ENCODE data around the gene PACC1. TPM values are rescaled to one million over a fixed set of nuclear protein-coding genes. Genes with fewer than 3 reads are reported as not detected.
"Not testable (repeated sequence)": the region's sequence is repeated elsewhere in the genome, so short reads cannot be mapped to it uniquely, and the experiment has no call there.

The PACC1 gene
- total RNA-seq, 2 experiments from 2014 or later, result 1.8 to 2.1 TPM

GRCh38 chr1:212328248-212328647, 86.4 kb downstream of the PACC1 start:
- Mint-ChIP-seq H3K27ac (no peak overlapping the region), H3K27me3 (no peaks in the 10 kb centered on the region)

GRCh38 chr1:212326541-212326940, 88.1 kb downstream of the PACC1 start:
- Histone ChIP-seq H3K27me3 (ENCODE audit: control insufficient read depth in 1 of 2, insufficient read depth in 2 of 2, low read length in 2 of 2) (no peaks in the 10 kb centered on the region), H3K27ac (ENCODE audit: low read depth in 1 of 2, low read length in 2 of 2) (no peak overlapping the region), H3K4me1 (ENCODE audit: insufficient read depth, low read length) (peaks cover 9% of the 10 kb centered on the region), H3K9me3 (ENCODE audit: control insufficient read depth in 1 of 2, insufficient read depth in 1 of 2, low read length in 2 of 2) (no peaks in the 10 kb centered on the region), H3K4me3 (ENCODE audit: low read length) (no peak overlapping the region), H3K36me3 (ENCODE audit: insufficient read depth, low read length) (peaks cover 7% of the 10 kb centered on the region)
- Mint-ChIP-seq H3K36me3 (ENCODE audit: low read depth) (peaks cover 29% of the 10 kb centered on the region), H3K27me3 (no peaks in the 10 kb centered on the region), H3K4me1 (ENCODE audit: low read depth) (peaks cover 53% of the 10 kb centered on the region), H3K27ac (no peak overlapping the region), H3K4me3 (no peak overlapping the region), H3K9me3 (no peaks in the 10 kb centered on the region)
- ATAC-seq (ENCODE audit: poor library complexity) (no peak), DNase-seq (no peak)
- no peak for TF ChIP-seq CTCF (IDR thresholded peaks at IDR 0.05)
- intact Hi-C loops (cut with DNase I, micrococcal nuclease), result loop anchor here (5.0 kb wide), 2 partner anchors 34 to 39 kb away; partner anchors contain the start of gene PPP2R5A (in 1 of the 2)
- POLR2A ChIA-PET, result interaction anchor here (0.6 kb wide), 1 partner anchor 425 kb away, joined by 3 read pairs; no protein-coding TSS in a partner anchor
- CTCF ChIA-PET, result no interaction called here

More at GRCh38 chr1:212328248-212328647, 86.4 kb downstream of the PACC1 start:
- Histone ChIP-seq H3K4me3 (ENCODE audit: low read length) (no peak overlapping the region), H3K36me3 (ENCODE audit: insufficient read depth, low read length) (peaks cover 17% of the 10 kb centered on the region), H3K27ac (ENCODE audit: low read depth in 1 of 2, low read length in 2 of 2) (no peak overlapping the region), H3K27me3 (ENCODE audit: control insufficient read depth in 1 of 2, insufficient read depth in 2 of 2, low read length in 2 of 2) (no peaks in the 10 kb centered on the region), H3K9me3 (ENCODE audit: control insufficient read depth in 1 of 2, insufficient read depth in 1 of 2, low read length in 2 of 2) (no peaks in the 10 kb centered on the region), H3K4me1 (ENCODE audit: insufficient read depth, low read length) (peaks cover 5% of the 10 kb centered on the region)
- ATAC-seq (ENCODE audit: poor library complexity) (no peak), DNase-seq (no peak)
- CTCF ChIA-PET, result no interaction called here
- intact Hi-C loops (cut with DNase I, micrococcal nuclease), result loop anchor here (5.0 kb wide), 2 partner anchors 36 to 41 kb away; partner anchors contain the start of gene PPP2R5A (in 1 of the 2)
- Mint-ChIP-seq H3K4me1 (ENCODE audit: low read depth) (peaks cover 54% of the 10 kb centered on the region), H3K4me3 (no peak overlapping the region), H3K9me3 (no peaks in the 10 kb centered on the region), H3K36me3 (ENCODE audit: low read depth) (peaks cover 42% of the 10 kb centered on the region)
- TF ChIP-seq CTCF (IDR thresholded peaks at IDR 0.05), result no peak
- POLR2A ChIA-PET, result no interaction called here

- Mint-ChIP-seq H3K27me3 (no peaks in the 10 kb centered on the region), H3K9me3 (no peaks in the 10 kb centered on the region), H3K4me3 (peak overlapping the region; percentile 59), H3K27ac (peak overlapping the region; percentile 81), H3K4me1 (ENCODE audit: low read depth) (peaks cover 52% of the 10 kb centered on the region), H3K36me3 (ENCODE audit: low read depth) (peaks cover 13% of the 10 kb centered on the region)
- Histone ChIP-seq H3K27me3 (ENCODE audit: control insufficient read depth in 1 of 2, insufficient read depth in 2 of 2, low read length in 2 of 2) (no peaks in the 10 kb centered on the region), H3K9me3 (ENCODE audit: control insufficient read depth in 1 of 2, insufficient read depth in 1 of 2, low read length in 2 of 2) (no peaks in the 10 kb centered on the region), H3K27ac (ENCODE audit: low read depth in 1 of 2, low read length in 2 of 2) (no peak overlapping the region), H3K4me3 (ENCODE audit: low read length) (no peak overlapping the region), H3K4me1 (ENCODE audit: insufficient read depth, low read length) (peaks cover 9% of the 10 kb centered on the region), H3K36me3 (ENCODE audit: insufficient read depth, low read length) (no peaks in the 10 kb centered on the region)
- ChIA-PET CTCF (no interaction called here), POLR2A (no interaction called here)
- TF ChIP-seq CTCF (IDR thresholded peaks at IDR 0.05), result no peak
- ATAC-seq (ENCODE audit: poor library complexity) (peak; percentile 44), DNase-seq (peak in 1 of 14 experiments; percentile 14)
- intact Hi-C loops (cut with DNase I, micrococcal nuclease), result no loop called here
Measured at GRCh38 chr1:212323066-212323465, 91.6 kb downstream of the PACC1 start.

GRCh38 chr1:212321031-212321430, 93.7 kb downstream of the PACC1 start:
- H3K27ac Mint-ChIP-seq; intact Hi-C loops (cut with DNase I, micrococcal nuclease); ATAC-seq (ENCODE audit: poor library complexity); H3K9me3 Mint-ChIP-seq; H3K27me3 Mint-ChIP-seq; H3K27ac ChIP-seq (ENCODE audit: low read depth in 1 of 2, low read length in 2 of 2); CTCF ChIA-PET; DNase-seq; POLR2A ChIA-PET; H3K4me1 ChIP-seq (ENCODE audit: insufficient read depth, low read length); H3K9me3 ChIP-seq (ENCODE audit: control insufficient read depth in 1 of 2, insufficient read depth in 1 of 2, low read length in 2 of 2); H3K36me3 ChIP-seq (ENCODE audit: insufficient read depth, low read length); H3K4me3 ChIP-seq (ENCODE audit: low read length); H3K4me3 Mint-ChIP-seq; H3K27me3 ChIP-seq (ENCODE audit: control insufficient read depth in 1 of 2, insufficient read depth in 2 of 2, low read length in 2 of 2): not testable (repeated sequence)
- H3K4me1 Mint-ChIP-seq (ENCODE audit: low read depth), result peaks cover 60% of the 10 kb centered on the region
- peaks cover 20% of the 10 kb centered on the region for H3K36me3 Mint-ChIP-seq (ENCODE audit: low read depth)

Data from CD4-positive, alpha-beta T cell (primary cell).